ENCODE results near the gene TRIM14. TPM values are rescaled to one million over a fixed set of nuclear protein-coding genes. Genes with fewer than 3 reads are reported as not detected.

Gene TRIM14
- total RNA-seq, 6 experiments from 2014 or later: 34.6 to 38.2 (median 36.0) TPM

- DNase-seq: no peak
- no peaks in the 10 kb centered on the region for H3K9me3 Mint-ChIP-seq
- peaks cover 2% of the 10 kb centered on the region for H3K4me1 Mint-ChIP-seq (ENCODE audit: low read depth)
These were observed 68.7 kb downstream of the TRIM14 start for GRCh38 chr9:98050351-98050750.

GRCh38 chr9:98049288-98050072, 69.5 kb downstream of the TRIM14 start:
- no peak overlapping the region for H3K27ac Mint-ChIP-seq
- H3K4me1 Mint-ChIP-seq (ENCODE audit: low read depth): peaks cover 7% of the 10 kb centered on the region
- TF ChIP-seq CTCF (IDR thresholded peaks at IDR 0.05): no peak
- peaks cover 3% of the 10 kb centered on the region; the same call in 1 of the 2 replicates for H3K27me3 Mint-ChIP-seq (ENCODE audit: insufficient read depth)
- no peaks in the 10 kb centered on the region for H3K9me3 Mint-ChIP-seq
- DNase-seq: no peak
- no peaks in the 10 kb centered on the region for H3K36me3 Mint-ChIP-seq (ENCODE audit: low read depth)
- H3K4me3 Mint-ChIP-seq: no peak overlapping the region

More at GRCh38 chr9:98050351-98050750, 68.7 kb downstream of the TRIM14 start:
- H3K36me3 Mint-ChIP-seq (ENCODE audit: low read depth): no peaks in the 10 kb centered on the region
- peaks cover 3% of the 10 kb centered on the region; the same call in 1 of the 2 replicates for H3K27me3 Mint-ChIP-seq (ENCODE audit: insufficient read depth)
- no peak for TF ChIP-seq CTCF (IDR thresholded peaks at IDR 0.05)
- no peak overlapping the region for H3K4me3 Mint-ChIP-seq
- H3K27ac Mint-ChIP-seq: no peak overlapping the region

- Mint-ChIP-seq H3K4me1 (ENCODE audit: low read depth) (peaks cover 7% of the 10 kb centered on the region), H3K9me3 (no peaks in the 10 kb centered on the region), H3K36me3 (ENCODE audit: low read depth) (no peaks in the 10 kb centered on the region), H3K27ac (no peak overlapping the region), H3K27me3 (ENCODE audit: insufficient read depth) (no peaks in the 10 kb centered on the region), H3K4me3 (no peak overlapping the region)
- no peak for TF ChIP-seq CTCF (IDR thresholded peaks at IDR 0.05)
- no peak for DNase-seq
These were observed 72.0 kb downstream of the TRIM14 start for GRCh38 chr9:98047002-98047401.

- no peak for TF ChIP-seq CTCF (IDR thresholded peaks at IDR 0.05)
- DNase-seq: no peak
- H3K4me1 Mint-ChIP-seq (ENCODE audit: low read depth): peaks cover 7% of the 10 kb centered on the region
- H3K27ac Mint-ChIP-seq: no peak overlapping the region
- no peaks in the 10 kb centered on the region for H3K9me3 Mint-ChIP-seq
- no peaks in the 10 kb centered on the region for H3K36me3 Mint-ChIP-seq (ENCODE audit: low read depth)
- no peak overlapping the region for H3K4me3 Mint-ChIP-seq
- H3K27me3 Mint-ChIP-seq (ENCODE audit: insufficient read depth): no peaks in the 10 kb centered on the region
These were observed 72.9 kb downstream of the TRIM14 start for GRCh38 chr9:98046180-98046543.

- no peaks in the 10 kb centered on the region for H3K9me3 Mint-ChIP-seq
- peak; percentile 13; the same call in 1 of the 2 replicates for TF ChIP-seq CTCF (IDR thresholded peaks at IDR 0.05)
- H3K27ac Mint-ChIP-seq: no peak overlapping the region
- no peak for DNase-seq
- H3K36me3 Mint-ChIP-seq (ENCODE audit: low read depth): no peaks in the 10 kb centered on the region
- peaks cover 7% of the 10 kb centered on the region for H3K4me1 Mint-ChIP-seq (ENCODE audit: low read depth)
- H3K4me3 Mint-ChIP-seq: no peak overlapping the region; the same call in 1 of the 2 replicates
- H3K27me3 Mint-ChIP-seq (ENCODE audit: insufficient read depth): no peaks in the 10 kb centered on the region
These were observed 73.5 kb downstream of the TRIM14 start for GRCh38 chr9:98045234-98046179.

Measured in HFFc6 (cell line).